Mucosa of rectum (tissue), 2 donors: ENCODE measurements around the gene XYLT2.

Experiments used
- H3K27ac ChIP-seq, 2 donors: one replicate each; pipeline ENCODE4 v1.7.0; 2013; ENCODE audit warnings: inconsistent platforms in 2 of 2, low read depth in 2 of 2, low read length in 2 of 2
- H3K27me3 ChIP-seq, 2 donors: one replicate each; pipeline ENCODE4 v1.7.0; 2013; ENCODE audit warnings: low read length in 2 of 2; ENCODE audit not compliant: control insufficient read depth in 2 of 2, insufficient read depth in 2 of 2
- H3K36me3 ChIP-seq, 2 donors: one replicate each; pipeline ENCODE4 v1.7.0; 2013; ENCODE audit warnings: low read length in 2 of 2; ENCODE audit not compliant: control insufficient read depth in 2 of 2, insufficient read depth in 2 of 2
- H3K4me1 ChIP-seq, 2 donors: one replicate each; pipeline ENCODE4 v1.7.0; 2013; ENCODE audit warnings: low read length in 2 of 2, mild to moderate bottlenecking in 1 of 2; ENCODE audit not compliant: control insufficient read depth in 2 of 2, insufficient read depth in 2 of 2
- H3K4me3 ChIP-seq, 2 donors: one replicate each; pipeline ENCODE4 v1.7.0; 2013; ENCODE audit warnings: low read length in 2 of 2
- H3K9ac ChIP-seq, 2 donors: one replicate each; pipeline ENCODE4 v1.7.0; 2013; ENCODE audit warnings: low read length in 2 of 2, low read depth in 1 of 2, mild to moderate bottlenecking in 1 of 2
- H3K9me3 ChIP-seq, 2 donors: one replicate each; pipeline ENCODE4 v1.7.0; 2013; ENCODE audit warnings: low read length in 2 of 2; ENCODE audit not compliant: control insufficient read depth in 2 of 2
- donor health status: healthy.
- donor health status: Normal muscosa, but diverticular disease.

The XYLT2 gene

GRCh38 chr17:50363217-50364060 lies 17.5 kb downstream of the XYLT2 start:
- Histone ChIP-seq H3K4me3 (no peak overlapping the region), H3K9ac (no peak overlapping the region), H3K36me3 (peaks cover 40 to 47% of the 10 kb centered on the region in 2 donors), H3K4me1 (peaks cover 0 to 6% of the 10 kb centered on the region in 2 donors), H3K27me3 (no peaks in the 10 kb centered on the region), H3K27ac (no peak overlapping the region), H3K9me3 (no peaks in the 10 kb centered on the region)

GRCh38 chr17:50364061-50364458 lies 18.1 kb downstream of the XYLT2 start:
- Histone ChIP-seq H3K36me3 (peaks cover 39 to 47% of the 10 kb centered on the region in 2 donors), H3K27ac (no peak overlapping the region), H3K9me3 (no peaks in the 10 kb centered on the region), H3K9ac (no peak overlapping the region), H3K27me3 (no peaks in the 10 kb centered on the region), H3K4me3 (no peak overlapping the region), H3K4me1 (peaks cover 0 to 6% of the 10 kb centered on the region in 2 donors)

GRCh38 chr17:50364715-50365114 lies 18.8 kb downstream of the XYLT2 start:
- peaks cover 38 to 50% of the 10 kb centered on the region in 2 donors for H3K36me3 ChIP-seq
- no peak overlapping the region for H3K27ac ChIP-seq

GRCh38 chr17:50365165-50365564 lies 19.2 kb downstream of the XYLT2 start:
- peaks cover 0 to 6% of the 10 kb centered on the region in 2 donors for H3K4me1 ChIP-seq
- peaks cover 43 to 52% of the 10 kb centered on the region in 2 donors for H3K36me3 ChIP-seq

More at GRCh38 chr17:50364715-50365114, 18.8 kb downstream of the XYLT2 start:
- Histone ChIP-seq H3K9me3 (no peaks in the 10 kb centered on the region), H3K9ac (no peak overlapping the region), H3K4me3 (no peak overlapping the region), H3K27me3 (no peaks in the 10 kb centered on the region), H3K4me1 (peaks cover 0 to 6% of the 10 kb centered on the region in 2 donors)

GRCh38 chr17:50365649-50366393 lies 19.9 kb downstream of the XYLT2 start:
- Histone ChIP-seq H3K4me3 (no peak overlapping the region), H3K4me1 (peaks cover 0 to 6% of the 10 kb centered on the region in 2 donors), H3K27ac (no peak overlapping the region), H3K9ac (no peak overlapping the region), H3K36me3 (peaks cover 47 to 57% of the 10 kb centered on the region in 2 donors), H3K9me3 (no peaks in the 10 kb centered on the region), H3K27me3 (no peaks in the 10 kb centered on the region)

More at GRCh38 chr17:50365165-50365564, 19.2 kb downstream of the XYLT2 start:
- H3K9me3 ChIP-seq = no peaks in the 10 kb centered on the region
- no peak overlapping the region for H3K27ac ChIP-seq
- H3K27me3 ChIP-seq = no peaks in the 10 kb centered on the region
- H3K9ac ChIP-seq = no peak overlapping the region
- H3K4me3 ChIP-seq = no peak overlapping the region

GRCh38 chr17:50367401-50367800 lies 21.5 kb downstream of the XYLT2 start:
- Histone ChIP-seq H3K36me3 (peaks cover 47 to 55% of the 10 kb centered on the region in 2 donors), H3K9me3 (no peaks in the 10 kb centered on the region), H3K4me1 (peaks cover 8 to 16% of the 10 kb centered on the region in 2 donors), H3K9ac (no peak overlapping the region), H3K27ac (no peak overlapping the region), H3K27me3 (no peaks in the 10 kb centered on the region), H3K4me3 (no peak overlapping the region)

GRCh38 chr17:50370052-50370451 lies 24.1 kb downstream of the XYLT2 start:
- H3K36me3 ChIP-seq = peaks cover 47 to 53% of the 10 kb centered on the region in 2 donors
- no peak overlapping the region for H3K27ac ChIP-seq
- peaks cover 15 to 19% of the 10 kb centered on the region in 2 donors for H3K4me1 ChIP-seq
- H3K9ac ChIP-seq = no peak overlapping the region
- H3K4me3 ChIP-seq = no peak overlapping the region
- H3K9me3 ChIP-seq = no peaks in the 10 kb centered on the region
- no peaks in the 10 kb centered on the region for H3K27me3 ChIP-seq

- H3K4me1 ChIP-seq = peaks cover 19 to 22% of the 10 kb centered on the region in 2 donors
- no peak overlapping the region for H3K27ac ChIP-seq
- H3K9ac ChIP-seq = peak overlapping the region in 1 of 2 donors; percentile 90
- H3K4me3 ChIP-seq = peak overlapping the region in 1 of 2 donors; percentile 100
- peaks cover 36 to 42% of the 10 kb centered on the region in 2 donors for H3K36me3 ChIP-seq
- H3K9me3 ChIP-seq = no peaks in the 10 kb centered on the region
- no peaks in the 10 kb centered on the region for H3K27me3 ChIP-seq
Measured at GRCh38 chr17:50371526-50371925, 25.6 kb downstream of the XYLT2 start.

- Histone ChIP-seq H3K4me1 (peaks cover 19 to 23% of the 10 kb centered on the region in 2 donors), H3K27ac (peak overlapping the region; percentile 95 to 99), H3K9me3 (no peaks in the 10 kb centered on the region), H3K4me3 (peak overlapping the region; percentile 93 to 100), H3K27me3 (no peaks in the 10 kb centered on the region), H3K9ac (peak overlapping the region; percentile 90 to 100), H3K36me3 (peaks cover 29 to 35% of the 10 kb centered on the region in 2 donors)
Measured at GRCh38 chr17:50372222-50372757, 26.4 kb downstream of the XYLT2 start.
